Mammary epithelial cell (primary cell): ENCODE data around the gene TP73.

Experiments used
- EZH2 ChIP-seq: IDR thresholded peaks from 2 replicates; pipeline ENCODE4 v1.6.1; 2012; ENCODE audit warnings: low read length, inconsistent platforms, borderline replicate concordance
- TF ChIP-seq, protein P1 (sequence below), 2 donors: IDR thresholded peaks in 1 of 2; conservative IDR thresholded peaks in 1 of 2; 2 replicates each; pipeline ENCODE4 v1.5.1; 2011 to 2012; ENCODE audit warnings: inconsistent platforms in 2 of 2, low read length in 2 of 2, mild to moderate bottlenecking in 2 of 2, control low read depth in 1 of 2, low read depth in 1 of 2; ENCODE audit not compliant: insufficient read depth in 1 of 2; ENCODE audit errors: extremely low read depth in 1 of 2

DNA sequence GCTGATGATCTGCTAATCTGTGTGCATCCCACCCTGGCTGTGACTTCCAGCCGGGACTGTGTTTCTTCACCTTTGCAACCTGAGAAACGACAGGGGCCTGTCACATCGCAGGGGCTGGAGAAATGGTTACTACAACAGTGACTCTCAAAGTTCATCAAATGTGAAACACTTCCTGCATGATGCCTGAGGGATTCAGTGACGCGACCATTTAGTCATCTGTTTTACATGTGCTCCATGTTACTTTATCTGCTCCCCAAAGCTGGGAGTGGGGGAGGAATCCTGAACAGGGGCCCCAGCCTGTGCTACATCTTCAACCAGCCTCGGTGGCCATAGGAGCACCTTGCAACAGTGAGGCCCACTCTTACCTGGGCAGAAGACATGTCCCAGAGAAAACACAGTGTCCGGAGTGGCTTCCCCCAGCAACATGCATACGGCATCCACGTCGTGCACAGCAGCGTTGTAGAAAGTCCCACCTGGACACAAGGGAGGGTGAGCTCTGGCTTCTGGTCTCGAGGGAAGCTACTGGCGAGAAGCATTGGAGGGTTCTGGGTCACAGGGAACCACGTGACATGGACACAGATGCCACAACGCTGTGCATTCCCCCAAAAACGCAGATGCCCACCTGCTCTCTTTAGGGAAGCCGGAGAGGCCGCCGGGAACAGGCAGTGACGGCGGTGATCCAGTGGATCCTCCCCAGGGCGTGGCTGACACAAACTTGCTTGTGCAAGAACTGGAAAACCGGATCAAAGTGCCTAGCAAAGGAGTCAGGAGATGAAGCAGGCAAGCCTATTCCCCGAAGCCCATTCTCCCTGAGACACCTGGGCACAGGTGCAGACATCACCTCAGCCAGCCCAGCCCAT lies 90.4 kb downstream of the TP73 start:
- TF ChIP-seq, protein P1, sequence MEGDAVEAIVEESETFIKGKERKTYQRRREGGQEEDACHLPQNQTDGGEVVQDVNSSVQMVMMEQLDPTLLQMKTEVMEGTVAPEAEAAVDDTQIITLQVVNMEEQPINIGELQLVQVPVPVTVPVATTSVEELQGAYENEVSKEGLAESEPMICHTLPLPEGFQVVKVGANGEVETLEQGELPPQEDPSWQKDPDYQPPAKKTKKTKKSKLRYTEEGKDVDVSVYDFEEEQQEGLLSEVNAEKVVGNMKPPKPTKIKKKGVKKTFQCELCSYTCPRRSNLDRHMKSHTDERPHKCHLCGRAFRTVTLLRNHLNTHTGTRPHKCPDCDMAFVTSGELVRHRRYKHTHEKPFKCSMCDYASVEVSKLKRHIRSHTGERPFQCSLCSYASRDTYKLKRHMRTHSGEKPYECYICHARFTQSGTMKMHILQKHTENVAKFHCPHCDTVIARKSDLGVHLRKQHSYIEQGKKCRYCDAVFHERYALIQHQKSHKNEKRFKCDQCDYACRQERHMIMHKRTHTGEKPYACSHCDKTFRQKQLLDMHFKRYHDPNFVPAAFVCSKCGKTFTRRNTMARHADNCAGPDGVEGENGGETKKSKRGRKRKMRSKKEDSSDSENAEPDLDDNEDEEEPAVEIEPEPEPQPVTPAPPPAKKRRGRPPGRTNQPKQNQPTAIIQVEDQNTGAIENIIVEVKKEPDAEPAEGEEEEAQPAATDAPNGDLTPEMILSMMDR (conservative IDR thresholded peaks at IDR 0.05 in 1 of 2, IDR thresholded peaks at IDR 0.05 in 1 of 2; ENCODE audit: extremely low read depth in 1 of 2, insufficient read depth in 1 of 2, low read depth in 1 of 2, low read length in 2 of 2): no peak
- no peak for TF ChIP-seq EZH2
